H1 (cell line): Measurements from ENCODE around the gene MBNL3. TPM values are rescaled to one million over a fixed set of nuclear protein-coding genes. Genes with fewer than 3 reads are reported as not detected.

Source experiments
- HDAC2 ChIP-seq, 2 experiments: fragments of 300-600 bp in 1 of 2; sonication (generic) in 1 of 2; IDR thresholded peaks; 2 replicates each; pipeline ENCODE4 v1.6.1; 2011 to 2012; ENCODE audit warnings: low read depth in 2 of 2, low read length in 2 of 2, mild to moderate bottlenecking in 2 of 2, moderate library complexity in 2 of 2, borderline replicate concordance in 1 of 2, inconsistent platforms in 1 of 2
- polyA plus RNA-seq, 7 experiments: library from polyadenylated mRNA; depleted of rRNA in 3 of 7; stranded (reverse) in 5 of 7; unstranded in 2 of 7; fragments of >200 nt in 5 of 7; fragments of 200-250 nt in 2 of 7; gene quantifications; 1 replicate in 5 of 7; 2 replicates in 1 of 7; 4 replicates in 1 of 7; pipeline versions ENCODE4 v1.2.1 to v1.2.3, GENCODE V29; 2011 to 2013; ENCODE audit warnings: missing spikeins in 2 of 7, mixed read lengths in 2 of 7
- total RNA-seq: library from RNA; stranded (reverse); fragmentation: NEBNext Ultra II Directional; extraction: Animal tissue kit (Norgen Biotek cat#: 25700); gene quantifications from 2 replicates; pipeline ENCODE4 v1.2.1, GENCODE V29; 2021

Gene MBNL3
- total and polyA plus RNA-seq, 2 of the 8 experiments (the other 6 are each of a cell fraction or from before 2014, with no cell fraction given), result 3.5 to 4.3 TPM

DNA sequence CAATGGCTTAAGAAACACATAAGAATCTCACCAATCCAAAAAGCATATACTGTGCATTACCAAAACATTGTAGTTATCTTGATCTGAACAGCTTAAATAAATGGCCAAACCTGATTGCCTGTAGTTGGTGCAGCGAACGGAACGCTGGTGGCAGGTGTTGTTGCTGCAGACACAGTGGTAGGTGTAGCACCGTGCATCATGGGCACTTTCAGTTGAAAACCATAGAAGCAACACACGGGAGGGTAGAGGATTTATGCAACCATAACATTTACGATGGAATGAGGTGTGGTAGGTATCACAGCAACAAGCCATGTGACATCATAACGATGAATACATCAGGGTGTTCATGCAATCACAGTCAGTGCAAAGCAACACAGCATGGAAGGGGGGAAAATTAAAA is 106.8 kb downstream of the MBNL3 start (continued):
- TF ChIP-seq HDAC2 (IDR thresholded peaks at IDR 0.05; ENCODE audit: borderline replicate concordance in 1 of 2, low read depth in 2 of 2, low read length in 2 of 2), result no peak
- TF ChIP-seq, all 59 proteins: peak for 0
